SK-N-SH treated with all-trans-retinoic acid at 6 μM for 48 hours (cell line): ENCODE measurements around the gene FASN.
"Not testable (repeated sequence)": the region's sequence is repeated elsewhere in the genome, so short reads cannot be mapped to it uniquely, and the experiment has no call there.

Experiments used
- ARNTL ChIP-seq: fragments of 450-650 bp; formaldehyde crosslinking; IDR thresholded peaks from 2 replicates; pipeline ENCODE4 v1.5.0; 2020; ENCODE audit warnings: low read depth, mild to moderate bottlenecking, moderate library complexity, borderline replicate concordance
- ESRRG ChIP-seq: fragments of 250-450 bp; sonication (Bioruptor Pico); IDR thresholded peaks from 2 replicates; pipeline ENCODE4 v1.6.1; 2021; ENCODE audit warnings: mild to moderate bottlenecking
- GLIS3 ChIP-seq: fragments of 250-450 bp; sonication (Bioruptor Pico); IDR thresholded peaks from 2 replicates; pipeline ENCODE4 v1.5.0; 2020; ENCODE audit warnings: mild to moderate bottlenecking, moderate library complexity
- RARB ChIP-seq: fragments of 250-450 bp; sonication (Bioruptor Pico); IDR thresholded peaks from 2 replicates; pipeline ENCODE4 v1.8.0; 2021; ENCODE audit warnings: mild to moderate bottlenecking, moderate library complexity
- SNAI2 ChIP-seq: fragments of 250-450 bp; sonication (Bioruptor Pico); IDR thresholded peaks from 2 replicates; pipeline ENCODE4 v1.5.0; 2020; ENCODE audit warnings: mild to moderate bottlenecking, moderate library complexity
- TCF4 ChIP-seq: fragments of 250-450 bp; sonication (Bioruptor Pico); IDR thresholded peaks from 2 replicates; pipeline ENCODE4 v1.8.0; 2021; ENCODE audit warnings: mild to moderate bottlenecking, moderate library complexity, borderline replicate concordance
- TOX ChIP-seq: fragments of 250-450 bp; sonication (Bioruptor Pico); IDR thresholded peaks from 2 replicates; pipeline ENCODE4 v1.8.0; 2021; ENCODE audit warnings: mild to moderate bottlenecking, moderate library complexity, borderline replicate concordance
- ZFP3 ChIP-seq: fragments of 250-450 bp; sonication (Bioruptor Pico); IDR thresholded peaks from 2 replicates; pipeline ENCODE4 v1.5.0; 2020; ENCODE audit warnings: mild to moderate bottlenecking, moderate library complexity
- ZNF70 ChIP-seq: fragments of 450-650 bp; formaldehyde crosslinking; IDR thresholded peaks from 2 replicates; pipeline ENCODE4 v1.5.0; 2020; ENCODE audit warnings: mild to moderate bottlenecking, moderate library complexity
- TF ChIP-seq, protein P1 (sequence below): fragments of 250-450 bp; sonication (Bioruptor Pico); IDR thresholded peaks from 2 replicates; pipeline ENCODE4 v1.8.0; 2021; ENCODE audit warnings: low read depth, mild to moderate bottlenecking, moderate library complexity, borderline replicate concordance
- TF ChIP-seq, protein P2 (sequence below): fragments of 250-450 bp; sonication (Bioruptor Pico); IDR thresholded peaks from 2 replicates; pipeline ENCODE4 v1.8.0; 2020; ENCODE audit warnings: mild to moderate bottlenecking, moderate library complexity, borderline replicate concordance
- TF ChIP-seq, protein P3 (sequence below): fragments of 250-450 bp; sonication (Bioruptor Pico); IDR thresholded peaks from 2 replicates; pipeline ENCODE4 v1.5.1; 2021; ENCODE audit warnings: mild to moderate bottlenecking, moderate library complexity
- TF ChIP-seq, protein P4 (sequence below): fragments of 250-450 bp; sonication (Bioruptor Pico); IDR thresholded peaks from 2 replicates; pipeline ENCODE4 v1.5.1; 2020; ENCODE audit warnings: low read depth, mild to moderate bottlenecking, moderate library complexity
- TF ChIP-seq, protein P5 (sequence below): fragments of 250-450 bp; sonication (Bioruptor Pico); IDR thresholded peaks from 2 replicates; pipeline ENCODE4 v1.5.0; 2020; ENCODE audit warnings: mild to moderate bottlenecking, moderate library complexity

DNA sequence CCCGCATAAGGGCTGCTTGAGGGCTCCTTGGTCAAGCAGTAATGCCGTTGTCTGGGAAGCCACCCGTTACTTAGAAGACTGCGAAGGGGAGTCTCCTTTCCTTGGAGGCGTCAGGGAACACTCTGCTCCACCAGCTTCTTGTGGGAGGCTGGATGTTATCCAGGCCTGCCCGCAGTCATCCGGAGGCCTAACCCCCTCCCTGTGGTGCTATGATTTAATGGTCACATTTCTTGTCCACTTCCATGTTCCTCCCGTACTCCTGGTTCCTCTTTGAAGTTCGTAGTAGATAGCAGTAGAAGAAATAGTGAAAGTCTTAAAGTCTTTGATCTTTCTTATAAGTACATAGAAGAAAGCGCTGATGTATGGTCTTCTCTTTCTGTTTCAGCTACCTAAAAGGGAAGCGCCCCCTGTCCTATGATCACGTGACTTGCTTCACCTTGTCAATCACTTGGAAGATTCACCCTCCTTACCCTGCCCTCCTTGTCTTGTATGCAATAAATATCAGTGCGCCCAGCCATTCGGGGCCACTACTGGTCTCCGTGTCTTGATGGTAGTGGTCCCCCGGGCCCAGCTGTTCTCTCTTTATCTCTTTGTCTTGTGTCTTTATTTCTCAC lies 59.1 kb downstream of the FASN start:
- not testable (repeated sequence) for TF ChIP-seq GLIS3, TOX, ZNF70, RARB, ARNTL, TCF4, ESRRG, SNAI2, ZFP3 (CRISPR knock-in tag)
- TF ChIP-seq, protein P1, sequence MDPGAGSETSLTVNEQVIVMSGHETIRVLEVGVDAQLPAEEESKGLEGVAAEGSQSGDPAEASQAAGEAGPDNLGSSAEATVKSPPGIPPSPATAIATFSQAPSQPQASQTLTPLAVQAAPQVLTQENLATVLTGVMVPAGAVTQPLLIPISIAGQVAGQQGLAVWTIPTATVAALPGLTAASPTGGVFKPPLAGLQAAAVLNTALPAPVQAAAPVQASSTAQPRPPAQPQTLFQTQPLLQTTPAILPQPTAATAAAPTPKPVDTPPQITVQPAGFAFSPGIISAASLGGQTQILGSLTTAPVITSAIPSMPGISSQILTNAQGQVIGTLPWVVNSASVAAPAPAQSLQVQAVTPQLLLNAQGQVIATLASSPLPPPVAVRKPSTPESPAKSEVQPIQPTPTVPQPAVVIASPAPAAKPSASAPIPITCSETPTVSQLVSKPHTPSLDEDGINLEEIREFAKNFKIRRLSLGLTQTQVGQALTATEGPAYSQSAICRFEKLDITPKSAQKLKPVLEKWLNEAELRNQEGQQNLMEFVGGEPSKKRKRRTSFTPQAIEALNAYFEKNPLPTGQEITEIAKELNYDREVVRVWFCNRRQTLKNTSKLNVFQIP (CRISPR knock-in tag), result not testable (repeated sequence)
- TF ChIP-seq, protein P2, sequence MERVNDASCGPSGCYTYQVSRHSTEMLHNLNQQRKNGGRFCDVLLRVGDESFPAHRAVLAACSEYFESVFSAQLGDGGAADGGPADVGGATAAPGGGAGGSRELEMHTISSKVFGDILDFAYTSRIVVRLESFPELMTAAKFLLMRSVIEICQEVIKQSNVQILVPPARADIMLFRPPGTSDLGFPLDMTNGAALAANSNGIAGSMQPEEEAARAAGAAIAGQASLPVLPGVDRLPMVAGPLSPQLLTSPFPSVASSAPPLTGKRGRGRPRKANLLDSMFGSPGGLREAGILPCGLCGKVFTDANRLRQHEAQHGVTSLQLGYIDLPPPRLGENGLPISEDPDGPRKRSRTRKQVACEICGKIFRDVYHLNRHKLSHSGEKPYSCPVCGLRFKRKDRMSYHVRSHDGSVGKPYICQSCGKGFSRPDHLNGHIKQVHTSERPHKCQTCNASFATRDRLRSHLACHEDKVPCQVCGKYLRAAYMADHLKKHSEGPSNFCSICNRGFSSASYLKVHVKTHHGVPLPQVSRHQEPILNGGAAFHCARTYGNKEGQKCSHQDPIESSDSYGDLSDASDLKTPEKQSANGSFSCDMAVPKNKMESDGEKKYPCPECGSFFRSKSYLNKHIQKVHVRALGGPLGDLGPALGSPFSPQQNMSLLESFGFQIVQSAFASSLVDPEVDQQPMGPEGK (CRISPR knock-in tag), result not testable (repeated sequence)
- TF ChIP-seq, protein P3, sequence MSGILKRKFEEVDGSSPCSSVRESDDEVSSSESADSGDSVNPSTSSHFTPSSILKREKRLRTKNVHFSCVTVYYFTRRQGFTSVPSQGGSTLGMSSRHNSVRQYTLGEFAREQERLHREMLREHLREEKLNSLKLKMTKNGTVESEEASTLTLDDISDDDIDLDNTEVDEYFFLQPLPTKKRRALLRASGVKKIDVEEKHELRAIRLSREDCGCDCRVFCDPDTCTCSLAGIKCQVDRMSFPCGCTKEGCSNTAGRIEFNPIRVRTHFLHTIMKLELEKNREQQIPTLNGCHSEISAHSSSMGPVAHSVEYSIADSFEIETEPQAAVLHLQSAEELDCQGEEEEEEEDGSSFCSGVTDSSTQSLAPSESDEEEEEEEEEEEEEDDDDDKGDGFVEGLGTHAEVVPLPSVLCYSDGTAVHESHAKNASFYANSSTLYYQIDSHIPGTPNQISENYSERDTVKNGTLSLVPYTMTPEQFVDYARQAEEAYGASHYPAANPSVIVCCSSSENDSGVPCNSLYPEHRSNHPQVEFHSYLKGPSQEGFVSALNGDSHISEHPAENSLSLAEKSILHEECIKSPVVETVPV (CRISPR knock-in tag), result not testable (repeated sequence)
- TF ChIP-seq, protein P4, sequence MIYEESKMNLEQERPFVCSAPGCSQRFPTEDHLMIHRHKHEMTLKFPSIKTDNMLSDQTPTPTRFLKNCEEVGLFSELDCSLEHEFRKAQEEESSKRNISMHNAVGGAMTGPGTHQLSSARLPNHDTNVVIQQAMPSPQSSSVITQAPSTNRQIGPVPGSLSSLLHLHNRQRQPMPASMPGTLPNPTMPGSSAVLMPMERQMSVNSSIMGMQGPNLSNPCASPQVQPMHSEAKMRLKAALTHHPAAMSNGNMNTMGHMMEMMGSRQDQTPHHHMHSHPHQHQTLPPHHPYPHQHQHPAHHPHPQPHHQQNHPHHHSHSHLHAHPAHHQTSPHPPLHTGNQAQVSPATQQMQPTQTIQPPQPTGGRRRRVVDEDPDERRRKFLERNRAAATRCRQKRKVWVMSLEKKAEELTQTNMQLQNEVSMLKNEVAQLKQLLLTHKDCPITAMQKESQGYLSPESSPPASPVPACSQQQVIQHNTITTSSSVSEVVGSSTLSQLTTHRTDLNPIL (CRISPR knock-in tag), result not testable (repeated sequence)
- TF ChIP-seq, protein P5, sequence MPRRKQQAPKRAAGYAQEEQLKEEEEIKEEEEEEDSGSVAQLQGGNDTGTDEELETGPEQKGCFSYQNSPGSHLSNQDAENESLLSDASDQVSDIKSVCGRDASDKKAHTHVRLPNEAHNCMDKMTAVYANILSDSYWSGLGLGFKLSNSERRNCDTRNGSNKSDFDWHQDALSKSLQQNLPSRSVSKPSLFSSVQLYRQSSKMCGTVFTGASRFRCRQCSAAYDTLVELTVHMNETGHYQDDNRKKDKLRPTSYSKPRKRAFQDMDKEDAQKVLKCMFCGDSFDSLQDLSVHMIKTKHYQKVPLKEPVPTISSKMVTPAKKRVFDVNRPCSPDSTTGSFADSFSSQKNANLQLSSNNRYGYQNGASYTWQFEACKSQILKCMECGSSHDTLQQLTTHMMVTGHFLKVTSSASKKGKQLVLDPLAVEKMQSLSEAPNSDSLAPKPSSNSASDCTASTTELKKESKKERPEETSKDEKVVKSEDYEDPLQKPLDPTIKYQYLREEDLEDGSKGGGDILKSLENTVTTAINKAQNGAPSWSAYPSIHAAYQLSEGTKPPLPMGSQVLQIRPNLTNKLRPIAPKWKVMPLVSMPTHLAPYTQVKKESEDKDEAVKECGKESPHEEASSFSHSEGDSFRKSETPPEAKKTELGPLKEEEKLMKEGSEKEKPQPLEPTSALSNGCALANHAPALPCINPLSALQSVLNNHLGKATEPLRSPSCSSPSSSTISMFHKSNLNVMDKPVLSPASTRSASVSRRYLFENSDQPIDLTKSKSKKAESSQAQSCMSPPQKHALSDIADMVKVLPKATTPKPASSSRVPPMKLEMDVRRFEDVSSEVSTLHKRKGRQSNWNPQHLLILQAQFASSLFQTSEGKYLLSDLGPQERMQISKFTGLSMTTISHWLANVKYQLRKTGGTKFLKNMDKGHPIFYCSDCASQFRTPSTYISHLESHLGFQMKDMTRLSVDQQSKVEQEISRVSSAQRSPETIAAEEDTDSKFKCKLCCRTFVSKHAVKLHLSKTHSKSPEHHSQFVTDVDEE (CRISPR knock-in tag), result not testable (repeated sequence)
